Stimulated activated CD4-positive, alpha-beta T cell treated with anti-CD3 and anti-CD28 coated beads, Interleukin-12 subunit alpha, Interleukin-12 subunit beta, amount 100 ng/mL, for 24 hours (primary cell): ENCODE results near the gene SPTB.

Source experiments
- DNase-seq, 2 experiments: peaks; one replicate each; pipeline ENCODE4 v3.0.0-alpha.2; 2020; ENCODE audit warnings: low read depth in 2 of 2

SPTB gene

DNA sequence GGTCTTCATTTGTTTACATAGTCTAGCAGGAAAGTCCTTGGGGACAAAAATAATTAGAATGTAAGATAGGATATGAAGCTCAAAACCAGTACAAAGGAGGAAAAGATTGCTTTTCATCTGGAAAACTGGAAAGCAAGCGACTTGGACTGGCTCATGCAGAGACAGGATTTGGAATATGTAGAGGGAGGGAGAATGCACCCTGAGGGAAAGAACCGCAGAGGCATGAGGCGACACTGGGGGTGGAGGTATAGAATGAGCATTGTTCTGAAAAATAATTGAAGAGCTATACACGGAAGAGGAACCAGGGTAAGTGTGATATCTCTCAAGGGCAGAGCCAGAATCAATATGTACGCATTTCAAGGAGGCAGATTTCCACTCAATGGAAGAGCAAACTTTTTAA, 90.0 kb downstream of the SPTB start:
- DNase-seq: no peak

GRCh38 chr14:64788706-64789105, 91.0 kb downstream of the SPTB start:
- no peak for DNase-seq

DNA sequence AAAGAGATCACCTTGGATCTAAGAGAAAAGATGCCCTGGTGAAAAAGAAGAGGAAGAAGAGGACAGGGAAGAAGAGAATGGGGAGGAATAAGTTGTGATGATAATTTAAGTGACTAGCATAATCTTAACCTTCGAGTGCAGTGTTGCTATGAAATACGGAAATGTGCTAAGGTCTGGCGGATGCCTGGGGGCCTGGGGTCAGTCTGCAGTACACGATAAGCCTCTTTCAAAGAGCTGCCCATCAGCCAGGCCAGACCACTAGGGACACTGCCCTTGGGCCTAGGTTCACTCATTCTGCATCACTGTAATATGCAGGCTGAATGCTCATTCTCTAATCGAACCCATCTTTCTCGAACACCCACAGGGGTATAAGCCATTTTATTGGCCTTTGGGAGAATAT, 92.1 kb downstream of the SPTB start:
- no peak for DNase-seq

DNA sequence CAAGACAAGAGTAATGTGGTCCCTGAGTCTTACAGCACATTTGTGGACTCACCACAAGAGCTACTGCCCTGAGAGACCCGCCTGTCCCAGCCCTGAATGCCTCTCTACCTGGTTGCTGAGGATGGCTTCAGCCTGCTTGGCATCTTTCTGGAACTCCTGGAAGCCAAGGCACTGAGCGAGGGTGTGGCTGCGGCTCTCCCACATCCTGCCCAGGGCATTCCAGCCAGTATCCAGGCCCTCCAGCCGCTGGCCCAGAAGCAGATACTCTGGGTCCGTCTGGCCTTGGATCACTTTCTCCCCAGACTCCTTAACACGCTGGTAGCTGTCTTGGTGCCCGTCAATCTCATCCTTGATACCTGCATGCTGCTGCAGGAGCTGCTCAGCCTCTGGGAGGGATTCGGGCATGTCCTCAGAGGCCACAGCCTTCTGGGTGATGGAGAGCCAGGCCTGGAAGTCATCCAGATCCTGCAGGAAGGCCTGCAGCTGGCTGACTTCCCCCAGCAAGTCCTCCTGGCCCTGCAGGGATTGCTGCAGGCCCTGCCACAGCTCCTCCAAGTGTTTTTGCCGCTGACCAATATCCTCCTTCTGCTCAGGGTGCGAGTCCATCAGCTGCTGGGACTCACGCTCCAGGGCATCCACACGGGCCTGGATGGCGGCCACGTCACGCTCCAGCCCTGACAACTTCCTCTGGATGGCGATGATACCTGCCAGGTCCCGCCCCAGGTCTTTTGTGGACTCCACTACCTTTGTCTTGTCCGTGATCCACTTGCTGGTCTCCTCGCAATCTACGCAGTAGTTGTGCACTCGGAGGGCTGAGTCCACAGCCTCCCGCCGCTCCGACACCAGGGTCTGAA, 93.2 kb downstream of the SPTB start:
- no peak for DNase-seq

DNA sequence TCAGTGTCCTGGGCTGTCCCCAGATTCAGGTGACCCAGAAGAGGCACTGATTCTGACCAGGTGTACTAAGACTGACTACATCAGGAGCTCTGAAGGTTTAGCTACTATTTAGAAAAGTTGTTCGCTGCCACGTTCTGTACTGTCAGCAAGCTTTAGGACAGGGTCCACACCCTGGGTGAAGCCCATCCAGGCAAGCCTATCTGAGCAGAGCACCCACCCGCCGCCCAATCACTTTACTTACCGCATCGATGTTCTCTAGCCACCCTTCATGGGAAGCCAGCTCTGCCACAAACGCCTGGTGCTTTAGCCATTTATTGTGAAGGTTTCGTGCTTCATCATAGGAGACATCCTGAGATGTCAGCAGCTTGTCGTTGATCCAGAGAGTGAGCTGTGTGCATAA, 95.7 kb downstream of the SPTB start:
- no peak for DNase-seq

GRCh38 chr14:64782196-64782595, 97.5 kb downstream of the SPTB start:
- DNase-seq: no peak

DNA sequence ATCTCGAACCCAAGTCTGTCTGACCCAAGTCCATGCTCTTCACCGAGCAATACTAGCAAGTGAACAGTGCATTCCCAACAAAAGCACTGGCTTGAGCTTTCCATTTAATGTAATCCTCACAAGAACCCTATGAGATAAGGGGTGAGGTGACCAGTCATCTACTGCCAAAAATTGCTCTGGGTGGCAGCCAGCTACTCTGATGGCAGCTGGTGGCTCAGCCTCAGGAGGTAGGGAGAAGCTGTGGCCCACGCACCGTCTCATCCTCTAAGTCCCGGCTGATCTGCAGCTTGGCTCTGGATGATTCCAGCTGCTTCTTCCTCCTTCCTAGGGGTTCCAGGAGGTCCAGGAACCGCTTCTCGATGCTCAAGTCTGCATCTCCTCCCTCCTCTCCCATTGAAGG, 100.2 kb downstream of the SPTB start:
- no peak for DNase-seq

DNA sequence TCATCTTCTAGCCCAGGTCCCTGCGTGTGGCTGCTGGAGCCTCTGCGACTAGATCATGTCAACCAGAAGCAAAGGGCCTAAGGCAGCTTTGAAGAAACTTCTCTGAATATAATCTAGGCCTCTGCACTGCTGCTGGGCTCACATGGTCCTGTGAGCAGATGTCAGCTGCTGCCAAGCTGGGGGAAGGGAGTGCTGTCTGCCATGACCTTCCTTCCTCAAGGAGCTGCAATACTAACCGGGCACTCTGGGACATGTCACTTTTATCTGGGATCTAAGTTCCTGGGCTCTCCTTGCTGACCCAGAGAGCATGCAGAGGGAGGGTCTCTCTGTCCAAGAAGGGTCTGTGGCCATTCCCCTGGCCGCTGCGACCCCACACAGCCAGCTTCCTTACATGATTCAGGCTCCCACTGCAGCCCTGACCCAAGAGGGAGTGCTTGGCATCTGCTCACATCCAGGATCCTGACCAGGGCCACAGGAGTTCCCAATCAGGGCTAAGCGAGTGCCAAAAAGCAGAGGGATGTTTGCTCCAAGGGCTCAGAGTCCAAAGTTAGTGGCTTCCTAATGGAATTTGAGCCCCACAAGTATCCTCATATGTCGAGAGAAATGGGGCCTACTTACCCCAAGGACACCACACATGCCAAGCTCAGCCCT, 101.5 kb downstream of the SPTB start:
- no peak for DNase-seq

- no peak for DNase-seq
Observed at GRCh38 chr14:64777461-64777860, 102.2 kb downstream of the SPTB start.

- no peak for DNase-seq
Observed at GRCh38 chr14:64775081-64775777, 104.5 kb downstream of the SPTB start.

DNA sequence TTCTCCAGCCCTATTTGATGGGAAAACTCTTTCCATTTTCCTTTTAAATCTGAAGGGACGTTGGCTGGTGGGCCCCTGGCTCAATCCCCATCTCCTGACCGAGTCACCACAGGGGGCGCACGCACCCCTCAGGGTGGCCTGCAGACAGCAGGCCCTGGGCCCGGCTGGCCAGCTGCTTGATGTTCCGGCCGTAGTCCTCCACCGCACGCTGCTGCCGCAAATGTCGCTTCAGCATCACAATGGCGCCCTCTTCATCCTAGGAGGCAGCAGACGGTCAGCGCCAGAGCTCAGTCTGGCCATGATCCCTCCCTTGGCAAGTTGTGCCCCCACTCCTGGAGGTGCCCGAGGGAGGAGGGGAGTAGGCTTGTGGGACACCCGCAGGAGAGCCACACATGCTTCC, 105.4 kb downstream of the SPTB start:
- no peak for DNase-seq

DNA sequence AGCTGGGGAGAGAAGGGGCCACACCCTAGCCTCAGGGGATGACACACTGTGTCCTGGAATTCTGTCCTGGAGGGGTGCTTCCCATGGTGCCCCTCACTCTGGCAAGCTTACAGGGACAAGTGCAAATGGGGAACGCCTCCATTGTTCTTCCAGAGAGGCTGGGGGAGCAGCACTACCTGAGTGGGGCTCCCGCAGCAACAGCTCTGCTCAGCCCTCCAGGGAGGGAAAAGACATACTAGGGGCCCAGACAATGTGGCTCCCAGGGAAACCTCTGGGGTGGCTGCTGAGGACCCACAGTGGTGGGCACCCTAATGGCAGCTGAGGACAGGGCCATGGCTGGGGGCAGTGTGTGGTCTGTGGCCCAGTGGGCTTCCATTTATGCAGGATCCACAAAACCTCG, 106.1 kb downstream of the SPTB start:
- no peak for DNase-seq

GRCh38 chr14:64773046-64773445, 106.7 kb downstream of the SPTB start:
- no peak for DNase-seq

DNA sequence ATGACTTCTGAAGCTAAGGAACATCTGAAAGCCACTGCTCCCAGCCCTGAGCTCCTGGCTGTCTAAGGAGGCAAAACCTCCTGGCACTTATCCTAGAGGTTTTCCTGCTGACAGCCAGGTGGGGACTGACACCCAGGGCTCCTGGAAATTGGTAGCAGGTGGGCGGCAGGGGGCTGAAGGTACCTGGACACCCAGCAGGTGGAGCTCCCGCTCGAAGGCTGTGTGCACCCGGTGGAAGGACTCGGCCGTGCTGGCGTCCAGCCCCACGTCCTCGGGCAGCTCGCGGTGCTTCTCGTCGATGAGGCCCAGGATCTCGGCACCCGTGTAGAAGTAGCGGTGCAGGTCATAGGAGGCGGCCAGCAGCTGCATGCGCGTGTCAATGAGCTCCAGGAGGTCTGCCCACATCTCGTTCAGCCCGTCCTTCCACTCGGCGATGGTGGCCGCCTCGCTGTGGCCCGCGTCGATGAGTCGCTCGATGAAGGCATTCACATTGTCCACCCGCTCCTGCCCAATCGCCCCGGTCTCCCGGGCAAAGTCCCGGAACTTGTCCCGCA, 107.2 kb downstream of the SPTB start:
- no peak for DNase-seq

DNA sequence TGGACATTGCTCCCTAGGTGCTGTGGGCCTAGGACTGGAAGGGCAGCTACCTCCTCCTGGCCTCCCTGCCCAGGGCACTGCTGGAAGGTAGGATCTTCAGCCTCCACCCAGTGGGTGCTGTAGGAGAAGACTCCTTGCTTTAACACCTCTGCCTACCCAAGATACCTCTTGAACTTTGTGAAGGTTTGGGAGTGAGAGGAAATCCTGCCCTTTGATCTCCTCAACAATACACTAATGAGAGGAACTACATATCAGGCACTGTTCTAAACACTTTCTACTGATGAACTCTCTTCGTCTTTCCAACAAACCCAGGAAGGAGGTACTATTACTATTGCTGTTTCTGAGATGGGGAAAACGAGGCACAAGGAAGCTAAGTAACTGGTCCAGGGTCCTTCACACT, 108.5 kb downstream of the SPTB start:
- DNase-seq: no peak

GRCh38 chr14:64770751-64771150, 109.0 kb downstream of the SPTB start:
- no peak for DNase-seq

DNA sequence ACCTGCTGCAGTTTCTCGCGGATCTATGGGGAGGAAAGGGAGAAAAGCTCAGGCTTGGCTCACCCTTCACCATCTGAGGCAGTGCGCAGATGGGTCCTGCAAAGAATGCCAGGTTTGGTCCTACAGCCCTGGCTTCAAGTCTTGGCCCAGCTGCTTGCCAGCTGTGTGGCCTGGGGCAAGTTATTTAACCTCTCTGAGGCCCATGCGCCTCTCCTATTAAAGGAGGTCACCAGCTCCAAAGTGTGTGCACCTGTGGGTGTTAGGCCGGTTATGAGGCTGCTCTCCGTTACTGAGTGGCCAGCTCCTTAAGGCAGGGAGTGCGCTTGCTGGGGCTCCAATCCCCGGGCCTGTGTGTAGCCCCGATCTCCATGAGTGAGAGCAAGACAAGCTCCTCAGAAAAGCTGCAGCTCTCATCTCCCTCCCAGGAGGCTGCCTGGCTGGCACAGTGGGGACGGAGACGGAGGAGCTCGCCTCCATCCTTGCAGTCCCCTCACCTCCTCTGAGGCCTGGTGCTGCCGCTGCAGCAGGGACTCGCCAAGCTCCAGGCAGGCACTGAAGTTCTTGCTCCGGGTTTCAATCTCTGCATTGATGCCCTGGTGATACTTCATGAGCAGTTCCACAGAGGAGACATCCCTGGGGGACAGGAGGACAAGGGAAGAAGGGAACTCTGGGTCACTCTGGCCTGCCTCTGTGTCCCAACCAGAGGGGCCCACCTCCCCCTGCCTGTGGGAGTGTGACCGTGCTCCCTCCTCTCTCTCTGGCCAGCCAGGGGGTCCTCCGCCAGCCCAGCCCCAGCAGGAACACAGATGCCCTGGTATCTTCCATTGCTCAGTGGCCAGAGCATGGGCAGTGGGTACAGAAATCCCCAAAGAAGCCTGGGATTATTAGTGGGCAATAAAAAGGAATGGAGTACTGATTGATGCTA, 110.3 kb downstream of the SPTB start:
- no peak for DNase-seq

DNA sequence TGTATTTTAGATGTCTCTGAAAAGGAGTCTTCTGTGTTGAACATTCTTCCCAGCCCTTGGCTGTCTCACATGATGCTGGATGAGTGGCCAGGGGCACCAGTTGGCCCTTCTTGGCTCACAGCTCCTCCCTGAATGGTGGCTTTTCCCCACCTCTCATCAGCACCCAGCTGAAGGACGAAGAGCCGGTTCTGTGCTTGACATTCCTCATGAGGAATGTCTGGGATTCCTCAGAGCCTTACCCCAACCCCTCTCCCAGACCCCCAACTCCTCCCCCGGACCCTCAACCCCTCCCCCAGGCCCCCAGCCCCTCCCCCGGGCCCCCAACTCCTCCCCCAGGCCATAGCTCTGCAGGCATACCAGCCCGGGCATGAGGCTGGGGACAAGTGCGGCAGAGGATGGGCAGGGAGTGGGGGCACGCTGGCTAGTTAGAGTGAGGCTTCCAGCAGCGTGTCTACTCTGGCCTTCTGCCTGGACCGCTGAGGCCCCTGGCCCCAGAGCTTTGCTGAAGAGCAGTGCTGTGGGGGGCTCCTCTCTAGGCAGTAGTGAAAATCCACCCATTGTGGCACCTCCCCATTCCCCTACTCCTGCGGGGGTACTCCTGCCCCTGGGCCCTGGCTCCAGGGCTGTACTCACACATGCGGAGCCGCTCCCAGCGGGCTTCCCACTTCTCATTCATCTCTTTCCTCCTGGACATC, 111.2 kb downstream of the SPTB start:
- no peak for DNase-seq

- no peak for DNase-seq
Observed at GRCh38 chr14:64767215-64767964, 112.3 kb downstream of the SPTB start.
